Activated T-cell treated with anti-CD3 and anti-CD28 coated beads, Interleukin-2, amount 50 U/mL, for 72 hours (primary cell): ENCODE measurements around the gene RPL12. TPM values are rescaled to one million over a fixed set of nuclear protein-coding genes. Genes with fewer than 3 reads are reported as not detected.

Experiments used
- ATAC-seq, 2 donors: fragments of 150-1000 bp; cut with Tn5 transposase; replicated peaks in 1 of 2; 2 replicates each; pipeline ENCODE4 v1.10.0; 2021; ENCODE audit warnings: moderate library complexity in 2 of 2, mild to moderate bottlenecking in 1 of 2
- DNase-seq, 2 donors: peaks; one replicate each; pipeline ENCODE4 v3.0.0; 2021 to 2022; ENCODE audit warnings: mixed read lengths in 1 of 2
- H3K27ac Mint-ChIP-seq: one replicate; pipeline ENCODE4 v1.8.0; 2022; ENCODE audit warnings: mild to moderate bottlenecking, moderate library complexity, mixed read lengths
- H3K27me3 Mint-ChIP-seq: one replicate; pipeline ENCODE4 v1.8.0; 2022; ENCODE audit warnings: low read depth, mixed read lengths
- H3K36me3 Mint-ChIP-seq, 2 donors: one replicate each; pipeline ENCODE4 v1.8.0; 2022; ENCODE audit warnings: mixed read lengths in 2 of 2, mild to moderate bottlenecking in 1 of 2; ENCODE audit not compliant: insufficient read depth in 2 of 2
- H3K4me1 Mint-ChIP-seq: one replicate; pipeline ENCODE4 v1.8.0; 2022; ENCODE audit warnings: low read depth, mixed read lengths
- H3K4me3 Mint-ChIP-seq, 2 donors: one replicate each; pipeline ENCODE4 v1.8.0; 2022; ENCODE audit warnings: mild to moderate bottlenecking in 2 of 2, mixed read lengths in 2 of 2, moderate library complexity in 2 of 2
- H3K9me3 Mint-ChIP-seq, 2 donors: one replicate each; pipeline ENCODE4 v1.8.0; 2022; ENCODE audit warnings: mixed read lengths in 2 of 2
- total RNA-seq, 2 donors: library from RNA; stranded (reverse); gene quantifications; one replicate each; pipeline ENCODE4 v1.2.3, GENCODE V29; 2022

Gene RPL12
- total RNA-seq, 2 donors from 2014 or later: 2,503 to 2,755 TPM

DNA sequence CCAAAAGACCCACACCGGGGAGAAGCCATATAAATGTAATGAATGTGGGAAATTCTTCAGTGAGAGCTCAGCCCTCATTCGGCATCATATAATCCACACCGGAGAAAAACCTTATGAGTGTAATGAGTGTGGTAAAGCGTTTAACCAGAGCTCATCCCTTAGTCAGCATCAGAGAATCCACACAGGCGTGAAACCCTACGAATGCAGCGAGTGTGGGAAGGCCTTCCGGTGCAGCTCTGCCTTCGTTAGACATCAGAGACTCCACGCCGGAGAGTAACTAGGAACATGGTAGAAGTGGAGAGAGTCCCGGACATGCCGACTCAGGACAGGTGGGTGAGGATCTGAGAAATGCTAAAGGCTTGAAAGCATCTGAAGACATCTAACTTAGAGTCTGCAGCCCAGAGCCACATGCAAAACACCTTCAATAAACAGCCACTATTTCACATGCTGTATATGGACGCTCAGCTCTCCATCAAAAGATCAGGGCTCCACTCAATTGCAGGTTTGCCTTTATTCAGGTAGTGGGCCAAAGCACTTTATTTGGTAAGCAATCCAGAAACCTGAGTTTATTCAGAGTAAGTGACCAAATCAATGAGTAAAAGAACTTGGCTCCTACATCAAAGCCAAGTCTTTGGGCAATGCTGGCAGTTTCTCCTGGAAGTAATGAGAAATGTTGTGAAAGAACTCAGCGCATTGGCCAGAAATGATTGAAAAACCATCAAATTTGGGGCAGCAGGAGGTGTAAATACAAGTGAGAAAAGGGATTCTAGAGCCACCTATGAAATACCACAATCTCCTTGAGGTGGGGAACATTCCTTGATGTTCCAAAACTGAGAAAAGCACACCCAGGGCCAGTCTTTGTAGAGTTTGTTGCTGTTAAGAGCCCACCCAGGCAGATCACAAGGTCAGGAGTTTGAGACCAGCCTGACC lies 6.0 kb downstream of the RPL12 start:
- Mint-ChIP-seq H3K36me3 (peaks cover 63 to 82% of the 10 kb centered on the region in 2 donors), H3K9me3 (peaks cover 2 to 12% of the 10 kb centered on the region in 2 donors), H3K27ac (peak overlapping the region; percentile 52), H3K4me1 (peaks cover 39% of the 10 kb centered on the region), H3K4me3 (no peak overlapping the region), H3K27me3 (no peaks in the 10 kb centered on the region)
- ATAC-seq (peak in 1 of 2 donors; percentile 3), DNase-seq (no peak)

DNA sequence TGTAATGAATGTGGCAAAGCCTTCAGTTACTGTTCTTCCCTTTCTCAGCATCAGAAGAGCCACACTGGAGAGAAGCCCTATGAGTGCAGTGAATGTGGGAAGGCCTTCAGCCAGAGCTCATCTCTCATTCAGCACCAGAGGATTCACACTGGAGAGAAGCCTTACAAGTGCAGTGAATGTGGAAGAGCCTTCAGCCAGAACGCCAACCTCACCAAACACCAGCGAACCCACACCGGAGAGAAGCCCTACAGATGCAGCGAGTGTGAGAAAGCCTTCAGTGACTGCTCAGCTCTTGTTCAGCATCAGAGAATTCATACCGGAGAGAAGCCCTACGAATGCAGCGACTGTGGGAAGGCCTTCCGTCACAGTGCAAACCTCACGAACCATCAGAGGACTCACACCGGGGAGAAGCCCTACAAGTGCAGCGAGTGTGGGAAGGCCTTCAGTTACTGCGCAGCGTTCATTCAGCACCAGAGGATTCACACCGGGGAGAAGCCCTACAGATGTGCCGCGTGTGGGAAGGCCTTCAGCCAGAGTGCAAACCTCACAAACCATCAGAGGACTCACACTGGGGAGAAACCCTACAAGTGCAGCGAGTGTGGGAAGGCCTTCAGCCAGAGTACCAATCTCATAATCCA lies 6.8 kb downstream of the RPL12 start:
- ATAC-seq (peak in 1 of 2 donors; percentile 1), DNase-seq (no peak)
- peaks cover 31% of the 10 kb centered on the region for H3K4me1 Mint-ChIP-seq
- peaks cover 59 to 76% of the 10 kb centered on the region in 2 donors for H3K36me3 Mint-ChIP-seq
- peak overlapping the region; percentile 52 for H3K27ac Mint-ChIP-seq
- peaks cover 2 to 12% of the 10 kb centered on the region in 2 donors for H3K9me3 Mint-ChIP-seq
- no peaks in the 10 kb centered on the region for H3K27me3 Mint-ChIP-seq
- H3K4me3 Mint-ChIP-seq: no peak overlapping the region

DNA sequence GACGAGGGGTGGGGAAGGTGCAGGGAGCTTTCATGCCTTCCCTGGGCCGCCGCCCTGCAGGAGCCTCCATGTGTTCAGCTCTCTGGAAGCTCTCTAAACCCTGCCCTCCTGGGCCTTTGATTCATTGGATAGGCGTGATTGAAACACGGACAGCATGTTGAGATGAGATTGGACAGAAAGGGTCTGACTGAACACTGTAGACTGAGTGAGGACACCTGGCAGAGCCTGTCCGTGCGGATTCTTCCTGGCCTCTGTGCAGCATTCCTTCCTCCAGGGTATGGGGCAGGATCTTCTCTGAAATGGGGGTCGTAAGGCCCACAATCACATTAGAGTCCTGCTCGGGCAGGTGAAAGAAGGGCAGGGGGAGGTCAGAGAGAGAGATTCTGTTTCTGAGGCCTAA lies 12.8 kb downstream of the RPL12 start:
- ATAC-seq (no peak), DNase-seq (no peak)
- peaks cover 29 to 45% of the 10 kb centered on the region in 2 donors for H3K36me3 Mint-ChIP-seq
- no peaks in the 10 kb centered on the region for H3K9me3 Mint-ChIP-seq
- H3K4me1 Mint-ChIP-seq: no peaks in the 10 kb centered on the region
- H3K27me3 Mint-ChIP-seq: no peaks in the 10 kb centered on the region
- peak overlapping the region in 1 of 2 donors; percentile 14 for H3K4me3 Mint-ChIP-seq
- no peak overlapping the region for H3K27ac Mint-ChIP-seq

DNA sequence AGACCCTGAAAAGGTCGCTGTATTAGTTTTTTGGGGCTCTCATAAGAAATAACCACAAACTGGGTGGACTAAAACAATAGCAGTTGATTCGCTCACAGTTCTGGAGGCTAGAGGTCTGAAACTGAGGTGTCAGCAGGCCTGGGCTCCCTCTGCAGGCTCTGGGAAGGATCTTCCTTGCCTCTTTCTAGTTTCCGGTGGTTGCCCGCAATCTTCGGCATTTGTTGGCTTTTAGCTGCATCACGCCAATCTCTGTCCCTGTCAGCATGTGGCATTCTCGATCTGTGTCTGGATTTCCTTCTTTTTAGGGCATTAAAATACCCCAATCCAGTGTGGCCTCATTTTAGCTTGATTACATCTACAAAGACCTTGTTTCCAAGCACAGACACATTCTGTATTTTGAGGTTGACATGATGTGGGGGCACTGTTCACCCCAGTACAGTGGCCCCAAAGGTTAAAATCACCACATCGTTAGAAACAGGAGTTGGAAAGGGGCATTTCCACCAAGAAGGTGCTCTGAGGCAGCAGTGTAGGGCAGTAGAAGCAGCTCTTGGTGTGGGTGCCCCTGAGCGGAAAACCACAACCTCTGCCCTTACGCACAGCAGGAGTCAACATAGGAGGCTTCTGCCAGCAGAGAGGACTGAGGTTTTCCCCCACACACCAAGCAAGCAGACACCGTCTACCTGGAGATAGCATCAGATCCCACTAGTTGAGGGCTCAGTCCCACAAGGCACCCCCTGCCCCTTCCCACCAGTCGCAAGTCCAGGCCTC lies 13.5 kb downstream of the RPL12 start:
- Mint-ChIP-seq H3K27me3 (no peaks in the 10 kb centered on the region), H3K36me3 (peaks cover 30 to 44% of the 10 kb centered on the region in 2 donors), H3K4me3 (peak overlapping the region in 1 of 2 donors; percentile 14), H3K9me3 (no peaks in the 10 kb centered on the region), H3K4me1 (no peaks in the 10 kb centered on the region), H3K27ac (peak overlapping the region; percentile 58)
- DNase-seq (peak in 1 of 2 donors; percentile 34), ATAC-seq (peak; percentile 81 to 83)

DNA sequence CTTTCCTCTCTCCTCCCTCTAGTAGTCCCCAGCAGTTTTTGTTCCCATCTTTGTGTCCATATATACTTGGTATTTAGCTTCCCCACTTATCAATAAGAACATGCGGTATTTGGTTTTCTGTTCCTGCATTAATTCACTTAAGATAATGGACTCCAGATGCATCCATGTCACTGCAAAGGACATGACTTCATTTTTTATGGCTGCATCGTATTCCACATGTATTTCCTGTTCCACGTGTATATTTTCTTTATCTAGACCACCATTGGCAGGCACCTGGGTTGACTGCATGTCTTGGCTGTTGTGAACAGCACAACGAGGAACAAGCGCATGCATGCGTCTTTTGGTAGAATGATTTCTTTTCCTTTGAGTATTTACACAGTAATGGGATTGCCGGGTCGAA lies 20.8 kb downstream of the RPL12 start:
- DNase-seq (no peak), ATAC-seq (no peak)
- no peaks in the 10 kb centered on the region for H3K9me3 Mint-ChIP-seq
- H3K27ac Mint-ChIP-seq: peak overlapping the region; percentile 13
- H3K4me3 Mint-ChIP-seq: no peak overlapping the region
- no peaks in the 10 kb centered on the region for H3K27me3 Mint-ChIP-seq
- H3K4me1 Mint-ChIP-seq: peaks cover 46% of the 10 kb centered on the region
- peaks cover 32 to 45% of the 10 kb centered on the region in 2 donors for H3K36me3 Mint-ChIP-seq

DNA sequence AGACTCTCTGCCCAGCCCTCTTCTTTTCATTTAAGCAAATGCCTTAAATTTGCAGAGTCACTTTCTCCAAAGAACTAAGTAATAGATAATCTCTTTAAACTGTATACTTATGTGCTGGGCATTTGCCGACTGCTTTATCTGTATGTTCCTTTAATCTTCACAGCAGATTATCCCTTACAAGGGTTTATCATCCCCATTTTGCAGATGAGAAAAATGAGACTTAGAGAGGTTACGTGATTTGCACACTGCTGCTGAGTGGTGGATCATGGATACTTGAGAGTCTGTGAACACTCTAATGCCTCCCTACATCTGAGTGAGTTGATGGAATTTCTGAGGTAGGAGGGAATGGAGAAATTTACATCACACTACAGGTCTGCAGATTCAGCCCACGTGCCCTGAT lies 22.9 kb downstream of the RPL12 start:
- no peak for ATAC-seq
- no peaks in the 10 kb centered on the region for H3K9me3 Mint-ChIP-seq
- H3K36me3 Mint-ChIP-seq: peaks cover 20 to 34% of the 10 kb centered on the region in 2 donors
- H3K27ac Mint-ChIP-seq: peak overlapping the region; percentile 70
- no peaks in the 10 kb centered on the region for H3K27me3 Mint-ChIP-seq
- peak overlapping the region; percentile 74 to 100 for H3K4me3 Mint-ChIP-seq
- peaks cover 59% of the 10 kb centered on the region for H3K4me1 Mint-ChIP-seq
- no peak for DNase-seq

DNA sequence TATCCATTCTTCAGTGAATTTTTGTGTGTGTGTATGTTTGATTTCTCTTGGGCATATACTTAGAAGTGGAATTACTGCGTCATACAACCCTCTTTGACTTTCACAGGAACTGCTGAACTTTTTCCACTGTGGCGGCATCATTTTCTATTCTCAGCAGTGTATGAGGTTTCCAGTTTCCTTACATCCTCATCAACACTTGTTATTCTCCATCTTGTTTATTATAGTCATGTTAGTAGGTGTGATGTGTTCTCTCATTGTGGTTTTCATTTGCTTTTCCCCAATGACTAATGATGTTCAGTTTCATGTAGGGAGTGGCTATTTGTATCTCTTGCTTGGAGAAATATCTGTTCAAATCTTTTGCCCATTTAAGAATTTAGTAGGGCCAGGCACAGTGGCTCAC lies 24.4 kb downstream of the RPL12 start:
- Mint-ChIP-seq H3K9me3 (no peaks in the 10 kb centered on the region), H3K27ac (peak overlapping the region; percentile 93), H3K4me1 (peaks cover 67% of the 10 kb centered on the region), H3K27me3 (no peaks in the 10 kb centered on the region), H3K36me3 (peaks cover 14 to 30% of the 10 kb centered on the region in 2 donors), H3K4me3 (peak overlapping the region; percentile 98 to 100)
- peak; percentile 78 to 81 for ATAC-seq
- DNase-seq: peak; percentile 61 to 70

DNA sequence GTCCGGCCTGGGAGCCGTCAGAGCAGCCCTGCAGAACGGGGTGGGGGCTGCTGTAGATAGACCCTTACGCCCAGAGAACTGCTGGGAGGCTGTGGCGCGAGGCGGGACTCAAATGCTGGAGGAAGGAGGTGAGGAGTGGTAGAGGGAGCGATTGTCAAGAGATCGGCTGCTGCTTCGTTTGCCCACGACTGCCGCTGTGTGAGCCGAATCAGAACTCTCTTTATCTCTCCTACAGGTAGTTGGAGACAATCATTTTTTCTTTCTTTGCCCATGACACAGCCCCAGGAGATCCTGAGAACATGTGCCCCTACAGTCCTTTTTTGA lies 26.6 kb downstream of the RPL12 start:
- Mint-ChIP-seq H3K27ac (peak overlapping the region; percentile 93), H3K27me3 (no peaks in the 10 kb centered on the region), H3K9me3 (no peaks in the 10 kb centered on the region), H3K36me3 (peaks cover 5 to 16% of the 10 kb centered on the region in 2 donors), H3K4me3 (peak overlapping the region; percentile 98 to 100), H3K4me1 (peaks cover 58% of the 10 kb centered on the region)
- peak; percentile 40 to 46 for DNase-seq
- ATAC-seq: peak; percentile 30

DNA sequence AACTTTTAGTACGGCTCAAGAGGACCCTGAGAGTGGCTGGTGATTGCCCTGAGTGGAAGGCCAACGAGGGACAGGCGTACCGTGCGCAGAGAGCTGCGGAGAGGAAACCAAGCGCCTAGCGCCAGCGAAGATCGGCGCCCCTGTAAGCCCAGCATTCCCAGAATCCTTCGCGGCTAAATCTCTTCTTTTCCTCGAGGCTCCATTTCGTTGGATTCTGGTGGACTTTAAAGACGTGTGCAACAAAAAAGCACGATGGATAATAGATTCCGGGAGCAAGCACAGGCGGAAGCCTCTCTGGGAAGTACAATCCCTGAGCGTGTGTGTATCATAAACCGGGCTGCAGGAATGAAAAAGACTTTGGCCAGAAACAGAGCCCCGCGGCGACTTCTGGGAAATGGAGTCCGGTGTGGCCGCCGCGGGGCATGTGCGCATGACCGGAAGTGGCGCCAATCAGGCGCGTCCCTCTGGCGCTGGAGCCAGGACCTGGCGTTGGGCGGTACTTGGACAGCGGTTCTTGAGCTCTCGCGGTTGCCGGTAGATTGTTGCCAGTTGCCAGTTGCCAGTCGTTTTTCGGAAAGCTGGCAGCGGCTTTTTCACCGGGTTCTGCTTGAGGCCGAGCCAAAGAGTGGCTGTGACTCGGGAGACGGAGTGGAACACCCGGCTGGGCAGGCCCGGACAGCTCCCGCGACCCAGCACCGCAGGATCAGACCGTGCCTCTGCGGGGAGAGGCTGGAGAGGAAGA lies 27.1 kb downstream of the RPL12 start, which contains the start of gene ZNF79:
TSS of gene ZNF79 (plus strand) at position 449 of the 742 bp plus-strand sequence. CDS start 406 bp downstream, outside the sequence.
- peak within 1 kb of the TSS; percentile 98 to 100 for H3K4me3 Mint-ChIP-seq
- peaks cover 58% of the 10 kb centered on the region for H3K4me1 Mint-ChIP-seq
- no peaks in the 10 kb centered on the region for H3K9me3 Mint-ChIP-seq
- ATAC-seq: peak; percentile 81 to 82
- peak within 1 kb of the TSS; percentile 93 for H3K27ac Mint-ChIP-seq
- peak; percentile 94 to 95 for DNase-seq
- no peaks in the 10 kb centered on the region for H3K27me3 Mint-ChIP-seq
- H3K36me3 Mint-ChIP-seq: peaks cover 5 to 12% of the 10 kb centered on the region in 2 donors

DNA sequence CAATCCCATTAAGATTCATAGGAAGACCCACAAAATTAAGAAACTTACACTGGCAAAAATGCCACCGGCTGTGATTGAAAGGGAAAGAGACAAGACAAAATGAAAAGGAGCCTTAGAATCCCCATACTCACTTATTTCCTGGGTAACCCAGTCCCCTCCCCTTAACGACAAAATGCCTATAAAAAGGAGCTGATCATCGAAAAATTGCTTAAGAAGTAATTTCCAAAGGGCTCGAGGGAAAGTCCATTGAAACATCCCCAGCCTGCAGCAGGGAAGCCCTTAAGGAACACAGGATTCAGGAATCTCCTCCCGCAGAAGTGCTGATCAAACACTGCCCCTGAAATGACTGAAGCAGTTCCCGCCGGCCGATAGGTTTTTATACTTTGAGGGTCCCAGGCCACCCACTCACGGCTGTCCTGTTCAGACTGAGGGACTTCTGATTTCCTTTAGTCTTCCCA lies 27.7 kb downstream of the RPL12 start:
- Mint-ChIP-seq H3K4me1 (peaks cover 52% of the 10 kb centered on the region), H3K9me3 (no peaks in the 10 kb centered on the region), H3K36me3 (peaks cover 5 to 7% of the 10 kb centered on the region in 2 donors), H3K27ac (peak overlapping the region; percentile 93), H3K27me3 (no peaks in the 10 kb centered on the region), H3K4me3 (peak overlapping the region; percentile 98 to 100)
- ATAC-seq (no peak), DNase-seq (no peak)

DNA sequence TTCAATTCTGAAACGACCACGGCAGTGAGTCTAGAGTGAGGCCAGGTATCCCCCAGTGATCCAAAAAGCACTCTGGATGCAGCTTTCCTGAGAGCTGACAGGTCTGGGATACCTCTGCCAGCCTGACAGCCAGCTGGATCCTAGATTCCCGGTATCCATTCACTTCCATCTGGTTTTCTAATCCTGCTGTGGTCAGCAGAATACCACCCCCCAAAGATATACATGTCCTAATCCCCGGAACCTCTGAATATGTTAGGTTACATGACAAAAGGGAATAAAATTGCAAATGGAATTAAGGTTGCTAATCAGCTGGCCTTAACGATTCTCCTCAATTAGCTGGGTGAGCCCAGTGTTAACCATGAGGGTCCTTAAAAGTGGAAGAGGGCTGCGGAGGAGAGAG lies 28.4 kb downstream of the RPL12 start:
- ATAC-seq (no peak), DNase-seq (no peak)
- Mint-ChIP-seq H3K4me3 (peak overlapping the region; percentile 98 to 100), H3K27ac (peak overlapping the region; percentile 93), H3K36me3 (peaks cover 3 to 5% of the 10 kb centered on the region in 2 donors), H3K4me1 (peaks cover 48% of the 10 kb centered on the region), H3K9me3 (no peaks in the 10 kb centered on the region), H3K27me3 (no peaks in the 10 kb centered on the region)

DNA sequence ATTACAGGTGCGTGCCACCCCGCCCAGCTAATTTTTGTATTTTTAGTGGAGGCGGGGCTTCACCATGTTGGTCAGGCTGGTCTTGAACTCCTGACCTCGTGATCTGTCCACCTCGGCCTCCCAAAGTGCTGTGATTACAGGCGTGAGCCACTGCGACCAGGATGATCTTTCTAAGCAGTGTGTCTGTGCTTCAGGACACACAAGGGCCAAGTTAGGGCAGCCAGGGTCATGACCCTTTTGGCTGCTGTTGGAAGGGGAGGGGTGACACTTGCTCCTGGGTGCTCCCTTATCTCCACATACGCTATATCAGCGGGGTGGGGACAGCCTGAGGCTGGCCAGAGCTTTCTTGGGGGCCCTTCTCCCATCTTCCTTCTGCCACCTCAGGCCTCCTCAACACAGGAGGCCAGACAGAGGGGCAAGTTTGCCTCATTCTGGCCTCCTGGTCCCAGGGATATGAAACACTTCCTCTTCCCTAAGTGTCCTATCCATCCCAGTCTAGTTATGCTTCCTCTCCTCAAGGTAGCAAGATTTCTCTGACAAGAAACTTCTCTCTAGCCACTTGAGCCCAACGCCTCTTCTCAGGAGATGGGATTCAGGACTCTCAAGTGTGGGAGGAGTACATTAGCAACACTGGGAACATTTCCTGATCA lies 28.9 kb downstream of the RPL12 start:
- H3K27me3 Mint-ChIP-seq: peaks cover 1% of the 10 kb centered on the region
- H3K4me3 Mint-ChIP-seq: no peak overlapping the region
- H3K4me1 Mint-ChIP-seq: peaks cover 44% of the 10 kb centered on the region
- DNase-seq (no peak), ATAC-seq (no peak)
- H3K36me3 Mint-ChIP-seq: peaks cover 3 to 5% of the 10 kb centered on the region in 2 donors
- H3K27ac Mint-ChIP-seq: no peak overlapping the region
- H3K9me3 Mint-ChIP-seq: no peaks in the 10 kb centered on the region
